ENCODE measurements around the gene DOCK9.

- TF ChIP-seq CTCF (conservative IDR thresholded peaks at IDR 0.05; ENCODE audit: low read depth, low read length): no peak
- no peak for TF ChIP-seq EZH2 (IDR thresholded peaks at IDR 0.05; ENCODE audit: low read length, unreplicated experiment)
- no peak for TF ChIP-seq EZH2phosphoT487 (IDR thresholded peaks at IDR 0.05; ENCODE audit: borderline replicate concordance, low read length)
Measured at GRCh38 chr13:98890925-98891324, 86.9 kb downstream of the DOCK9 start.
